Measurements from ENCODE around the gene MFSD11.
"Not testable (repeated sequence)": the region's sequence is repeated elsewhere in the genome, so short reads cannot be mapped to it uniquely, and the experiment has no call there.

Gene MFSD11

DNA sequence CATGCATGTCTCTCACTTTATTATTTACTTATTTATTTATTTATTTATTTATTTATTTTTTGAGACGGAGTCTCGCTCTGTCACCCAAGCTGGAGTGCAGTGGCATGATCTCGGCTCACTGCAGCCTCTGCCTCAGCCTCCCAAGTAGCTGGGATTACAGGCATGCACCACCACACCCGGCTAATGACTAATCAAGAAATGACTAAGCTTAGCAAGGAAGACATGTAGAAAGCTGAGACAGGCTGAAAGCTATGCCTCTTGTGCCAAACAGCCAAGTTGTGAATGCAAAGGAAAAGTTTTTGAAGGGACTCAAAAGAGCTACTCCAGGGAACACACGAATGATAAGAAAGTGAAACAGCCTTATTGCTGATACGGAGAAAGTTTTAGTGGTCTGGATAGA is 7.9 kb downstream of the MFSD11 start:
- not testable (repeated sequence) for DNase-seq

DNA sequence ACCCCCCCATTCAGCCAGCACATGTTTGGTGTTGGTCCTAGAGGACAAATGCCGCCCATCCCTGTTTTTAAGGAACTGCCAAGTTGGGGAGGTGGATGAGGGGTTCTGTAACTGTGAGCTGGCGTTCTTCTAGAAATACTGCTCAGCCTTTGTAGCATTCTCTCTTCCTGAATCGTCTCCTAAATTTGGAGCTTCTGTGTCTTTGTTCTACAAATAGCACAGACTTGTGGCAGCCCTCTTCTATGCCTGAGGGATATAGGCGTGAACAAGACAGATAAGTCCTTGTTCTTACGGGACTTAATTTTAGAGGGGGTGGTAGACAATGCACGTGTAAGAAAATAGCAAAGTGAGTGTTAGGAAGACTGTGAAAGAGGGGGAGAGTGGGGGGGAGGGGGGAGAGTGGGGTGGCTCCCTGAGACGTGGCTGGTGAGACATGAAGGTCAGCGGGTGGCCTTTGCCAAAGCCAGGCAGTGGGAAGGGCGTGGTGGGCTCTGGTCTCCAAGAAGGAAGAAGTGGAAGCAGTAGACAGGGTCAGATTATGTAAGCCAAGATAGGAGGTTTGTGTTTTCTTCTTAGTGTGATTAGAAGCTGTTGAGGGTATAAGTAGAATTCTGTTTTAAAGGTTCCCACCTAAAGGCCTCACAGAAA is 9.9 kb downstream of the MFSD11 start:
- DNase-seq, result peak in 10 of 56 donors; percentile 7 to 73 (median 26)

DNA sequence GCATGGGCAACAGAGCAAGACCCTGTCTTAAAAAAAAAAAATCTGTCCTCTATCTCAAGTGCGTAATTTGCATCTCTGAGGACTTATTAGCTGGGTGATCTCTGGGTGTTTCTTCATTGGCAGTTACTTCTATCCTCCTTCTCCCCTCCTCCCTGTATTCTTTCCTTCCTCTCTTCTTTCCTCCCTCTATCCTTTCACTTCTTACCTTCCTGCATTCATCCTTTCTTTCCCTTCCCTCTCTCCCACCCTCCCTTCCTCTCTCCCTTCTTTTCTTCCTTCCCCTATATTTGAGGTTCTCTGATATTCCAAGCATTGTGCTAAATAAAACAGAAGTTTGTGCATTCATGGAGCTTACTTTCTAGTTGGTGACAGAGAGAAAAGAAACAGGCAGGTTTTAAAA is 10.7 kb downstream of the MFSD11 start:
- DNase-seq, result no peak

DNA sequence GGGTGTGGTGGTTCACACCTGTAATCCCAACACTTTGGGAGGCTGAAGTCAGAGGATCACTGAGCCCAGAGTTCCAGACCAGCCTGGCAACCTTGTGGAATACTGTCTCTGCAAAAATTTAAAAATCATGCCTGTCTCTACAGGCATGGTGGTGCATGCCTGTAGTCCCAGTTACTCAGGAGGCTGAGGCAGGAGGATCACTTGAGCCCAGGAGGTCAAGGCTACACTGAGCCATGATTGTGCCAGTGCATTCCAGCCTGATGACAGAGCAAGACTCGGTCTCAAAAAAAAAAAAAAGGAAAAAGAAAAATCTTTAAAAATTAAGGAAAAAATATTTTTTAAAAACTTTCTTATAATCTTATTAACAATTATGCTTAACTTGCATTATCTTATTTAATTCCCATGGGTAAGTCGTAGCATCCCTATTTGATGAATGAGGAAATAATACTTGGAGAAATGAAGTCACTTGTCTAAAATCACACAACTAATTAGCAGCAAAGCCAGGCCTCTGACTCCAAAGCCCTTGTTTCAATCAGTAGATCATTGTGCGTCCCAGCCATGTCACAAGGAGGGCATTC is 13.6 kb downstream of the MFSD11 start:
- DNase-seq, result no peak

DNA sequence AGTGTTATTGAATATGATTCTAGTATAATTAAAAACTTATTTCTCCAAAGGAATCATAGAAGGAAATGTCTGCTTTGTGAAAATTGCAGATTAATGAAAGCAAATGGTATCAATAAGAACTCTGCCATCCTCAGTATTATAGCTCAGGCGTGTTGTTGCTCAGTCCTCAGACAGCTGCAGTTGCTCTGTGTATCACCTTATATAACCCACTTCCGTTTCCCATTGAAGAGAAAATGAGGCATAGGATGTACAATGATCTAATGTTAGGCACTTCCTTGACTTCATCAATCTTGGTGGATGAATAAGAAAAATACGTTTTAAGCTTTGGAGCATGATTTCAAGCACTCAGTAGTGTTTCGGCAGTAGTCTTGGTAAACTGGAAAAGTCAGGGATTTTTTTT is 14.1 kb downstream of the MFSD11 start:
- DNase-seq, result no peak

DNA sequence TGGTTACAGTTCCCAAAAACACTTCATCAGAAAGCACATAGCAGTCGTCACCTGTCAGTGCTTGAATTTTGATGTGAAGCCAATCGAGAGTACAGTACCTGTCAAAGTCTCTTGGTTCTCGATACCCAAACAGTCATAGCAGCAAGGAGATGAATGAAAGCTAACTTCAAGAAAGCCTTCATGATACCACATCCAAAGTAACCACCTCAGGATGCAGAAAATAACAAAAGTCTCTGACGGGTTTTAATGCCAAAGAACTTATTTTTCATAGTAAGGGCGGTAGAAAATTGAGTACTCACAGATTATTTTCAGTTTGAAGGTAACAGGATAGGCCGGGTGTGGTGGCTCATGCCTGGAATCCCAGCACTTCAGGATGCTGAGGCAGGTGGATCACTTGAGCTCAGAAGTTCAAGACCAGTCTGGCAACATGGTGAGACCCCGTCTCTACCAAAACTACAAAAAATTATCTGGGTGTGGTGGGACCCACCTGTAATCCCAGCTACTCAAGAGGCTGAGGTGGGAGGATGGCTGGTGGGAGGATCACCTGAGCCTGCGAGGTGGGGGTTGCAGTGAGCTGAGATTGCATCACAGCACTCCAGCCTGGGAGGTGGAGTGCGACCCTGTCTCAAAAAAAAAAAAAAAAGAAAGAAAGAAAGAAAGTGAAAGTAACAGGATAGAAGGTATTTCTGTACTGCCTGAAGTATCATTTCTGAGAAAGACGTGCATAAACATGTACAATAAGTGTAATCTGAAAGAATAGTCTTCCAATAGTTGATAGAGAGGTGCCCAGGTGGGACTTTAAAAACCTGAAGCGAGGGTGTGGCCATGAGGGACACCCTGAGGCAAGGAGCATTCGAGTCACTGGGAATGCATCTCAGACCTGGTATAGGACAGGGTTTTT is 15.4 kb downstream of the MFSD11 start:
- DNase-seq, result no peak

DNA sequence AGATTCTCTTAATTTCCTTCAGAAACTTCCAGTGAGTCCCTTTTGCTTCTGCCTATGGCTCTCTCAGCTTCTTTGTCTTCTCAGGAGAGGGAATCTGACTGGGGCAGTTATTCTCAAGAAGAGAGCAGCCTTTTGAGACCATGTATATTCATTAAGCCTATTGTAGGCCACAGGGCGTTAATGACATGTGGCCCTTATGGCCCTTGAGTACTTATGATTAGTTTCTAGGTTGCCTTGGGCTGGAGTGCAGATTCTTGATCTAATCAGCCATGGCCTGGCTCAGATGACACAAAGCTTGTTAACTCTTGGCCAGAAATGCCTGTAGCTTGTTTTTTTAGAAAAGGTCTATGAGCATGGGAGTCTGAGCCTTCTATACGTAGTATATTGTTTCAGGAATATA is 17.4 kb downstream of the MFSD11 start:
- DNase-seq, result no peak

DNA sequence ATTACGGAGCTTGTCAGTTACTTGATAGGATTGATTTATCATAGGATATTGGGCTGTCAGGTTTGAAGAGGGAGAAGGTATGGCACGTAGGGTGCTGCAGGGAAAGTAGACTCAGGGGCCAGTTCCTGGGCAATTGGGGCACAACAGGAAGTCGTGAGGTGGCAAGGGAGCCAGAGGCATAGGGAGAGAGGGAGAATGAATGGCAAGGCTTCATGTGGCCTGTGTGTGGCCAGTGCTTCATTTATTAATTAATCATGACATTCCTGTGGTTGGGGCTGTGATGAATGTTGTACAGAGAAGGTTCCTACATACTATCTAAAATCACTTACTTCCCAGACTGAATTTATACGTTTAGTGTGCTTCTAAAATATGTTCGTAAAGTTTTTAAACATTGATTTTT is 19.3 kb downstream of the MFSD11 start:
- no peak for DNase-seq

DNA sequence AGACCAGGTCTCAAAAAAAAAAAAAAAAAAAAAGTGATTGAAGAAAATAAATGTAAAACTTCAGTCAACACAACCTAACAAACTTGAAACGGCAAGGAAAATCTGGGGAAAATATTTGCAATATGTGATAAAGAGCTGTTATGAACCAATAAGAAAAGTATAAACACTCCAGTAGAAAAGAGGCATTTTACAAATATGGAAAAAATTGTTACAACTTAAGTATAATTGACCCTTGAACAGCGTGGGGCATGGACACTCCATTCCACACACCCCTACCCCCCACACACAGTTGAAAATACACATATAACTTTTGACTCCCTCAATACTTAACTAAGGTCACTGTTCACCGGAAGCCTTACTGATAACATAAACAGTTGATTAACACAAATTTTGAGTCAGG is 20.7 kb downstream of the MFSD11 start:
- DNase-seq, result no peak

DNA sequence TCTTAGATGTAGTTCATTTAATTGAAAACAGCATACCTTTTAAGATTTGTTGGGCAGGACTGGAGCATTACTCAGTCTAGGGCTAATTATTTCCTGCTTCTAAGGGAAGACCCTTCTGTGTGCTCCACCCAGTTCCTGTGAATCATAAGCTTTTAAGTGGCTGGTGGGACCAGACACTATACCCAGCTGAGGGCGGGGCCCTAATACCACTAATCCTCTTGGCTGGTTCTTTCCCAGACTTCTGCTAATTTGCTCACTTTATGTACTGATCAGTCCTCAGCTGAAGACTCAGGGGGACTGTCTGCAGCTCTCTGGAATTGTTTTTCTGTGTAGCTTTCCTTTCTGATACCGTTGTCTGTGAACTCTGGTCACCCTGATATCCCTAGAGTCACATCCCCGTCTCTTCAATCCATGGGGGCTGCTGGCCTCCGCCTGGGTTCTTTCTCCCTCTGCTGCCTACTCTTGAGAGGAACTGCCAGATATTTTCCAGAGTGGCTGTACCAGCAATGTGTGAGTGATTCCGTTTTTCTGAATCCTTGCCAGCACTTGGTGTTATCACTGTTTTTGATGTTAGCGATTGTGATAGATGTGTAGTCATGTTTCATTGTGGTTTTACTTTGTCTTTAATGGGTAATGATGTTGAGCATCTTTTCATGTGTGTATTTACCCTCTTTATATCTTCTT is 35.1 kb downstream of the MFSD11 start:
- no peak for DNase-seq

DNA sequence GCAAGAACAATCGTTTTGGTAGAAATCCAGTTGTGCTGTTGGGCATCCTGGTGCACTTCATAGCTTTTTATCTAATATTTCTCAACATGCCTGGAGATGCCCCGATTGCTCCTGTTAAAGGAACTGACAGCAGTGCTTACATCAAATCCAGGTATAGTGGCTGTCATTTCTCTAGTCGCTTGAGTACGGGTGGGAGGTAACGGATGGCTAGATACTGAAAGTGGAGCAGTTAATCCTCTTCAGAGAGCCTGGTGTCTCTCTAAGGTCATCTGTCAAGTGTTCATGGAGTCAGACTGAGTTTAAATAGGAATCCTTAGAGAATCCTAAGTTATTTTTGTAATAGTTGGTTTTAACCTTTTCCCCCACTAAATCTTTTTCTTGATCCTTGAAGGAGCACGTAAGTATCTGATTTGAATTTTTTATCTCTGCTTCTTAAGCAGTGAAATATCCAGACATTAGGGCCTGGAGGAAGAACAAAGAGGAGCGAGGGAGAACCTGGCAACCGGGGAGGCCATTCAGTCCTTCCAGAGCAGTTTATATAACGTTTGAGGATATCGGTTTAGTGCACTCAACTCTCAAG is 37.2 kb downstream of the MFSD11 start:
- DNase-seq, result no peak

DNA sequence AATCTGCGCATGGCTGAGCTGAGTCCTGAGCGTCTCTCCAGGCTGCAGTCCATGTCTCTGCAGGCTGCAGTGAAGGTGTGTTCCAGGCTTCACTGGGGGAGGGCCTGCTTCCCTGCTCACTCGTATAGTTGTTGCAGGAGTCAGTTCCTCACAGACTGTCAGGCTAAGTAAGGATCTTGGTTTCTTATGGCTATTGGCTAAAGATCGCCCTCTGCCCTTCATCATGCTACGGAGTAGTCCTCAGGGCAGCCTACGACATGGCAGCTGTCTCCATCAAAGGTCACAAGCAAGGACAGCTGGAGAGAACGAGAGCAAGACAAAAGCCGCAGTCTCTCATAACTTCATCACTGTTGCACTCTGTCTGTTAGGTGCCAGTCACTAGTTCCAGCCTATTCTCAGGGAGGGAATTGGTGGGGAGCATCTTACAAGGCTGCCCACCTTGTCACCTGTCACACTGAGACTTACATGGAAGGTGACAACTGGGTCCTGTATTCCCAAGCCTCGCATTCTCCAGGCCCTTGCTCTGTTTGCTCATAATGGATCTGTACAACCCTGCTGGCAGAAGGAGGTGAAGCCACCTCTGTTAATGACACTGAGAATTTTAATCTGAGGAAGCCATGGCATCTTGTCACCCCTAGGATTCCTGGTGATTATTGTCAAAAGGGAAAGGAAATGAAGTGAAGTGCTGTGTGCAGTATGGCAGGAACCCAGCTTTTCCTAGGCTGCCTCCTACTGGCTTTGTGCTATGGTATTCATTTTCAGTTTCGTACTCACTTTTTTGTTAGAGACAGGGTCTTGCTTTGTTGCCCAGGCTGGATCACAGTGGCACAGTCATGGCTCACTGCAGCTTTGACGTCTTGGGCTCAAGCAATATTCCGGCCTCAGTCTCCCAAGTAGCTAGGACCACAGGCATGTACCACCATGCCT is 43.4 kb downstream of the MFSD11 start:
- DNase-seq, result no peak

DNA sequence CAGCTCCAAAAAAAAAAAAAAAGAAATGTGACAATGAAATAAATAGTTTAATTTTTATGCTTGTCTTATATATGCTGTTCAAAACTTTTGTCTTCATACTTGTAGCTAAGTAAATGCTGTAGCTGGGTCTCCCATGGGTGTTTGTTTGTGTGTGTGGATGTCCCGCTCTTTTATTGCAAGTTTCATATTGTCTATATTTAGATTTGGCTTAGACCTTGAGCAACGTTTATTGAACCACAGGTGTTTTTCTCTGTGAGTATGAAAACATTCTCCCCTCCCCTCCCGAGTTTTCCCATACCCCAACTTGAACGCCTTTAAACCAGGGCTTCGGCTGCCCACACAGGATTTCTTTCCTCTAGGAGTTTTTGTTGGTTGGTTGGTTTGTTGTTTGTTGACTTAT is 45.2 kb downstream of the MFSD11 start:
- no peak for DNase-seq

DNA sequence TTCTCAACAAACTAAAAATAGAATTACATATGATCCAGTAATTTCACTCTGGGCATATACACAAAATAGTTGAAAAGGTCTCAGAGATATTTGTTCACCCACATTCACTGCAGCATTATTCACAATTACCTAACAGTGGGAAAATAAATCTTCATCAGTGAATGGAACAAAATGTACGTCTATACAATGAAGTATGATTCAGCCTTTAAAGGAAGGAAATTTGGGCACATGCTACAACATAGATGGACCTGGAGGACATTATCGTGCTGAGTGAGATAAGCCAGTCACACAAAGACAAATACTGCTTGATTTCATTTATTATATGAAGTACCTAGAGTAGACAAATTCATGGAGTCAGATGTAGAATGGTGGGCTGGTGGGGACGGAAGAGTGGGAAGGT is 47.0 kb downstream of the MFSD11 start:
- DNase-seq, result no peak

DNA sequence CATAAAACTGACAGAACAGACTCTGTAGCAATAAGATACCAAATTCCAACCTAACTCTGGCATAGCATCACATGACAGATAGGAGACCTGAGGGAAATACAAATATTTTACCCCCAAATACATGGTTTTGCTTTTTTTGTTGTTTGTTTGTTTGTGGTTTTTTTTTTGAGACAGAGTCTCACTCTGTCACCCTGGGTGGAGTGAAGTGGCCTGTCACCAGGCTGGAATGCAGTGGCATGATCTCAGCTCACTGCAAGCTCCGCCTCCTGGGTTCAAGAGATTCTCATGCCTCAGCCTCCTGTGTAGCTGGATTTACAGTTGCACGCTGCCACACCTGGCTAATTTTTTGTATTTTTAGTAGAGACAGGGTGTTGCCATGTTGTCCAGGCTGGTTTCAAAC is 49.9 kb downstream of the MFSD11 start:
- not testable (repeated sequence) for DNase-seq

DNA sequence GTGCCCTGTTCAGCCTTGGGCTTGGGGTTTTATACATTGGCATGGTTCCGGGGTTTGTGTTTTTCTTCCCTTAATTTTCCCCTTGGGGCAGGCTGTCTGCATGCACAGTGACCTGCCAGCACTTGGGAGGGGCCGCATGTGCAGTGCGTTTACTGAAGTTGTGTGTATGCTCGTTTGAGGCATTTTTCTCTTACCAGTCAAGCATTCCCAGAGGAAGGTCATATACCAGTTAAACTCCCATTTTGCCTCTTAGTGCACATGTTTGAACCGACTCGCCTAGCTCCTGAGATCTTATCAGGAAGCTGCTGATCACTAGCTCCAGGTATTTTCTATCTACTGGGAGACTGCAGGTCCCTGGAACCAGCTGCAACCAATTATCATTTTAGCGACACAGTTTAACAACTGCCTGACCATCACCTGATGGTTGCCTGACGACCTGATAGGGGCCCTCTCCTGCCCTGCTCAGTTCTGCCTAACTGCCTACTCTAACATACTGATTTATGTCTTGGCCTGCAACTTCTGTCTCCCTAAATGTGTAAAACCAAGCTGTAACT is 51.4 kb downstream of the MFSD11 start:
- DNase-seq, result no peak

DNA sequence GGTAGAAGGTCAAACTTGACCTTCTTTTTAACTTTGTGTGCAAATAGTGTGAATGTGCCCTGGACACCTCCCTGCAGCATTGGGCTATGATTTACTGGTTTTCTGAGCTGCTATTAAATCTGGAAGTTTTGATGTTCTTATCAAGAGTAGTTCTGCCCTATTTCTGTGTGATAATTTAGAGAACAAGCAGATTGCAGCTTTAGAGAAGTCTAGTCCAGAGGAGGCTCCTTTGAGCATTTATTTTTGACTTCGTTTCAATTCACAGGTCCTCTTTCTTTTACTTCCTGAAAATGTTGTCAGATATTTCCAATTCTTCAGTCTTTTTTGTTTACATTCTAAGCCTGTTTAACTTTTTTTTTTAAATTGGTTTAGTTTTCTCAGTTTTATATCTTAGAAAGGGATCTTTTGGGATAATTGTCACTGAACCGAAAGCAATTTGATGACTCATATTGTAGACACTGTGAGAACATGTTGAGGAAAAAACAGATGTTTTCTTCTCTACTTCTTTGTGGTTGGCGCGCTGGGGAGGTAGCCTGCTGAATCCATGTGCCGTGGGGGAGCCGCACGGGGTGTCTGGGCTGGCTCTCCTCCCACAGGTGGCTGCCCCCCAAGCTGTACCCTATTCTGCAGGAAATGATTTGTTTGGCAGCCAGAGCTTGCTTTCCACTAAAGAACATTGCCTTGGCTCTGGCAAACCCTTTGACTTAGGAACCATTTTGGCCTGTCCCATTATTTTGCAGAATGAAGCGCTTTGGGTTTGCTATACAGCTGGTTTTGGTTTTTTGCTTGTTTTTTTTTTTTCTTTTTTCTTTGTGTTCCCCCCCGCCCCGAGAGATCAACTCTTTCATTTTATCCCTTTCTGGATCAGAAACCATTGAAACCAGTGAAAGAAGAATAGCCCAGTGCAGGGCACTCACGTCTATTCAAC is 53.4 kb downstream of the MFSD11 start:
- DNase-seq, result peak in 10 of 56 donors; percentile 2 to 36 (median 8)

DNA sequence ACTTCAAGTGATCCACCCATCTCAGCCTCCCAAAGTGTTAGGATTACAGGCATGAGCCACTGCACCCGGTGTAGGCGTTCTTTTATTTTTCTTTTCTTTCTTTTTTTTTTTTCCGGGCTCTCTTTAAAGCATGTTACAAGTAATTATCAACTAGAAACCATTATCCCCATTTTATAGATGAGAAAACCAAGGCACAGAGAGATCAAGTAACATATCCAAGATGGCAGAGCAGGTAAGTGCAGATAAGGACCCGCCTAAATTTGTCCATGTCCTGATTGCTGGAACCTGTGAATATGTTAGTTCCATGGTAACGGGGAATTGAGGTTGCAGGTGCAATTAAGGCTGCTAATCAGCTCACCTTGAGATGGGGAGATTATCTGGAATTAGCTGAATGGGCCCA is 54.4 kb downstream of the MFSD11 start:
- no peak for DNase-seq

DNA sequence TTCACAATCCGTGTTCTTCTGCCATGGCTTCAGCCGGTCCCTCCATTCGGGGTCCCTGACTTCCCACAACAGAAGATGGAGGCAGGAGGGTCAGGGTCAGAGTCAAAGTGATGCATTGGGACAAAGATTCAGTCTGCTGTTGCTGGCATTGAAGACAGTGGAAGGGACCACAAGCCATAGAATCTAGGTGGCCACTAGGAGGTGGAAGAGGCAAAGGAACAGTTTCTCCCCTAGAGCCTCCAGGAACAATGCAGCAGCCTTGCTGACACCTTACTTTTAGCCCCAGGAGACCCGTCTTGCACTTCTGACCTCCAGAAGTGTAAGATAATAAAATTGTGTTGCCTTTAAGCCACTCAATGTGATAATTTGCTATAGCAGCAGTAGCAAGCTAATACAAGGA is 55.9 kb downstream of the MFSD11 start:
- DNase-seq, result no peak

All from nucleus accumbens (tissue), 56 donors.